NCI-H1436 (cell line): ENCODE data around the gene PSRC1.
"Not testable (repeated sequence)": the region's sequence is repeated elsewhere in the genome, so short reads cannot be mapped to it uniquely, and the experiment has no call there.

Source experiments
- DNase-seq: peaks from one replicate; lab custom pipeline; 2025; lab: John Stamatoyannopoulos, UW

The PSRC1 gene

DNA sequence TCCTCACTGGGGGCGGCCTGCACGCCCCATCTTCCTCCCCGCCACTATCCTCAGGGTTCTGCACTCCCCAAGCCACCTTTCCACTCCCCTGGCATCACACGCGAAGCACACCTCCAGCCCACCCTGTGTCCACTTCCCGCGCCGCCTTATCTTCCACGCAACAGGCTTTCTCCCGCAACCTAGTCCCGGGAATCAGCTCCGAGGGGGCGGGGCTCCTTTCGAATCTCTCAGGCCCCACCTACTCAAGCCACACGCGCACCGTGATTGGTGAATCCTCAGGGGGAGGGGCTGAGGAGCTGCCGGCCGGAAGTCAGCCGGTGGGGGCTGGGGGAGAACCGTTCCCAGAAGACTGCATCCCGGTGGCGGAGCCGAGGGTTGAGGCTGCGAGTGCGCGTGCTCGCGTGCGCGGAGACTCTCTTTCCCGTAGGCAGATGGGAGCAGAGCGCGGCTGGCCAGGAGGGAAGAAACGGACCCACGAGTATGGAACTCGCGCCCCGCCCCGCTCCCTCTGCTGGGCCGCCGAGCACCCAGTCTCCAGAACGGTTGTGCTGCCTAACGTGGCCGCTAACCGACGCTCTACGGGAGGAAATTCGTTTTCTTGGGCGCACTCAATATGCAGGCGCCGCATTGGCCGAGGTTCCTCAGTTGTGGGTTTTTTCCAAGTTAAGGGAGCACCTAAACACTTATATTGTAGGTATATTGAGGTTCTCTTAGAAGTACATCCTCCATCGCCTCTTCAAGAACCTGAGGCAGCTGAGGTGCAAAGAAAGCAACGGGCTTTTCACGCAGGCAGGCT lies at the start of gene PSRC1:
TSS of gene PSRC1 (minus strand) at position 194 of the 796 bp plus-strand sequence.
- DNase-seq: peak; percentile 96

DNA sequence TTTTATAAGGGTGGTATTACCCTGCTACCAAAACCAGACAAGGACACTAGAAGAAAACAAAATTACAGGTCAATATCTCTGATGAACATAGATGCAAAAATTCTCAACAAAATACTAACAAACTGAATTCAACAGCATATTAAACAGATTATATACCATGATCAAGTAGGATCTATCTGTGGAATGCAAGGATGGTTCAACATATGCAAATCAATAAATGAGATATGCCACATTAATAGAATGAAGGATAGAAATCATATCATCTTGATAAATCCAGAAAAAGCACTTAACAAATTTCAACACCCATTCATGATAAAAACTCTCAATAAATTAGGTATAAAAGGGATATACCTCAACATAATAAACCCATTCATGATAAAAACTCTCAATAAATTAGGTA lies 48.2 kb upstream of the PSRC1 start:
- no peak for DNase-seq

- no peak for DNase-seq
These were observed 44.3 kb upstream of the PSRC1 start for GRCh38 chr1:109327285-109327684.

DNA sequence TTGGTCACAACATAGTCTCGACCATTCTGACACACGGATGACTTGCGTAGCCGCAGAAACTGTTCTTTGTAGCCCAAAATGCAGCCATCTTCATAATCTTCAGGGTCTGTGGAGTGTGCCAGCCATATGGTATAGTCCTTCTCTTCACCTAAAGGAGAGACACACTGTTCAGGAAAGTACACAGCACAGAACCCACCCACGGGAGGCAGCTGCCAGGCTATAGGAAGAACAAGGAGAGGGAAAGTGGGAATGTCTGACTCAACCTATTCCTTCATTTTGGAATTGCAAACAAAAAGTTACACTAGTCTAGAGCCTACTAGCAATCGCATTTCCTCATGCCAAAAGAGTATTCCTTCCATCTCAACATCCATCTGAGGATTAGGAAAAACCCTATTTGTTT lies 40.0 kb upstream of the PSRC1 start:
- no peak for DNase-seq

GRCh38 chr1:109319114-109319513 lies 36.2 kb upstream of the PSRC1 start:
- no peak for DNase-seq

- DNase-seq: no peak
These were observed 33.6 kb upstream of the PSRC1 start for GRCh38 chr1:109316506-109316905.

GRCh38 chr1:109315288-109315687 lies 32.3 kb upstream of the PSRC1 start:
- no peak for DNase-seq

- DNase-seq: no peak
These were observed 31.9 kb upstream of the PSRC1 start for GRCh38 chr1:109314795-109315194.

GRCh38 chr1:109312978-109313775 lies 30.2 kb upstream of the PSRC1 start:
- no peak for DNase-seq

- DNase-seq: no peak
These were observed 29.3 kb upstream of the PSRC1 start for GRCh38 chr1:109312246-109312645.

DNA sequence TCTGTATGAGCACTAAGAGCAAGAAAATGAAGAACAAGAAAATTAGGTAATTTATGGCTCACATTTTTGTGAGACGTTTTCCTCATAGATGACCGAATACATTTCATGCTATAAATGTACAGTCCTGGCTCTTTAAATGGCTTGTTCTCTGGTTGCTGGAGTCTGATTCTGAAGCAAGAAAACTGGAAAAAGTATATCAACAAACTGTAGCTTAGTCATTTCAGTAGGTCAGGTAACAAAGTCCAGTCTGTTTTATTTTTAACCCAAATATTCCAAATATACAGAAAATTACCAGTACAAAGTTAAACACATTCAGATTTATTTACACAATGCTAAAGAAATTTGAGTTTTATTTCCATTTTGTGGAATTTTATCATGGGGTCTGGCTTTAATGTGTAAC lies 26.4 kb upstream of the PSRC1 start:
- no peak for DNase-seq

- peak; percentile 90 for DNase-seq
These were observed 24.5 kb upstream of the PSRC1 start for GRCh38 chr1:109307274-109308021.

DNA sequence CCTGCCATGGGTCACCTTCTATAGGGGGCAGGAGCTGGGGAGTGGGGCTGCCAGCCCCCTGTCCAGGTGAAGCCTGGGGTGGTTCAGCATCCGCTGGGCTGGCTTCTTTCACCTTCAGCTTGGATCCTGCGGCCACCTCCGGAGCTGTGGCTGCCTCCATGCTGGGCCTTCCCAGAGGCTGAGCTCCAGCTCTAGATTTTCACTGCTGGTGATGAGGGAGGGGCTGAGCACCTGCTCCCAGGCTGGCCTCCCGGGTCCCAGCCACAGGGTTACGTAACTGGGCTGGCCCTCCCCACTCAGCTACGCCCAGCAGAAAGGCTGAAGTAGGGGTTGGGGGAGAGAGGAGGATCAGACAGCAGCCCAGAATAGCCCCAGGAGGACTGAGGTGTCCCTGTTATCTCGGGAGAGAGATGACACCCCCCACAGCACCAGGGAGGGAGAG lies 23.9 kb upstream of the PSRC1 start, which contains the start of gene MYBPHL:
TSS of gene MYBPHL (minus strand) at position 180 of the 442 bp plus-strand sequence. CDS start at position 160, 20 bp downstream.
- DNase-seq: peak; percentile 27

DNA sequence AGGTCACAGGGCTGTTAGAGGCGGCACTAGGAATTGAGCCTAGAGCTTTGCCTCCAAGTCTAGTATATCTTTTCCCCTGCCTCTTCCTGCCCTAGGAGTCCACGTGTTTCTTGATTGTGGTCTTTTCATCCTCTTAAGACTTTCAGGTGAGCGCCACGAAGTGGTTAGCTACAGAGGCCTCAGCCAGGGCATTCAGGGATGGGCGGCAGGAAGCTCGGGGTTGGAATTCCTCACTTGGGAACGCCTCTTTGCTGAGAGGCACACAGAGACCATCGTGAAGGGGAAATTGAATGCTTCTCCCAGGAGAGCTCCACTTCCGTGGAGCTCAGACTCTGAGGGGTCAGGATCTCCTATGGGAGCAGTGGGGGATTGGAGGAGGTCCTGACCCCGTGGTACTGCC lies 23.0 kb upstream of the PSRC1 start:
- DNase-seq: not testable (repeated sequence)

DNA sequence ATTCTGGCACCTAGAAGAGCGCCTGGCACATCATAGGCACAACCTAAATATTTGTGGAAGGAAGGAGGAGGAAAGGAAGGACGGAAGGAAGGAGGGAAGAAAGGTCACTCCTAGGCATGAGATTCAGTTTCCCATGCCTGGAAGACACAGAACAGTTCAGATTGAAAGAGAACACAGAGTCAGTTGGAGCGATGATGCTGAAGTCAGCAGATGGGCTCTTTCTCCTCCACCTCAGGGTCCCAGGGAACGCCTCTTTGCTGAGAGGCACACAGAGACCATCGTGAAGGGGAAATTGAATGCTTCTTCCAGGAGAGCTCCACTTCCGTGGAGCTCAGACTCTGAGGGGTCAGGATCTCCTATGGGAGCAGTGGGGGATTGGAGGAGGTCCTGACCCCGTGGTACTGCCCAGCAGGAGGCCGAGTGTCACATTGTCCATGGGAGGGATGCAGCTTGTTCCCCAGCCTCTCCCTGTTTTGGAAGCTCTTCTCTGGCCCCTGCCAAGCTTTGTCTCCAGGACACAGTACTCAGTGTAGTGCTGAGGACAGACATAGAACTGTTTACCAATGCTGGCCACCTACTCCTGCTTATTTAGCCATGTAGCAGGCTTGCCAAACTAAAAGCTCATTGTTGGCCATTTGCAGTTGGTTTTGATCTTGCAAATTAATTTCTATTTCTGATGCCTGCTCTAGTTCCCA lies 21.4 kb upstream of the PSRC1 start:
- no peak for DNase-seq

- DNase-seq: no peak
These were observed 18.9 kb upstream of the PSRC1 start for GRCh38 chr1:109301874-109302273.

GRCh38 chr1:109300650-109301151 lies 17.8 kb upstream of the PSRC1 start:
- no peak for DNase-seq

GRCh38 chr1:109299558-109300343 lies 16.8 kb upstream of the PSRC1 start:
- DNase-seq: no peak

- DNase-seq: no peak
These were observed 16.0 kb upstream of the PSRC1 start for GRCh38 chr1:109298666-109299557.

- no peak for DNase-seq
These were observed 13.8 kb upstream of the PSRC1 start for GRCh38 chr1:109296782-109297181.
